ENCODE data around the gene RTN4RL2. TPM values are rescaled to one million over a fixed set of nuclear protein-coding genes. Genes with fewer than 3 reads are reported as not detected.

RTN4RL2 gene
- total and polyA plus RNA-seq, 9 of the 15 experiments (the other 6 are each of a cell fraction or from before 2014, with no cell fraction given) = 0.06 to 1.9 (median 0.34) TPM; not detected in 4

DNA sequence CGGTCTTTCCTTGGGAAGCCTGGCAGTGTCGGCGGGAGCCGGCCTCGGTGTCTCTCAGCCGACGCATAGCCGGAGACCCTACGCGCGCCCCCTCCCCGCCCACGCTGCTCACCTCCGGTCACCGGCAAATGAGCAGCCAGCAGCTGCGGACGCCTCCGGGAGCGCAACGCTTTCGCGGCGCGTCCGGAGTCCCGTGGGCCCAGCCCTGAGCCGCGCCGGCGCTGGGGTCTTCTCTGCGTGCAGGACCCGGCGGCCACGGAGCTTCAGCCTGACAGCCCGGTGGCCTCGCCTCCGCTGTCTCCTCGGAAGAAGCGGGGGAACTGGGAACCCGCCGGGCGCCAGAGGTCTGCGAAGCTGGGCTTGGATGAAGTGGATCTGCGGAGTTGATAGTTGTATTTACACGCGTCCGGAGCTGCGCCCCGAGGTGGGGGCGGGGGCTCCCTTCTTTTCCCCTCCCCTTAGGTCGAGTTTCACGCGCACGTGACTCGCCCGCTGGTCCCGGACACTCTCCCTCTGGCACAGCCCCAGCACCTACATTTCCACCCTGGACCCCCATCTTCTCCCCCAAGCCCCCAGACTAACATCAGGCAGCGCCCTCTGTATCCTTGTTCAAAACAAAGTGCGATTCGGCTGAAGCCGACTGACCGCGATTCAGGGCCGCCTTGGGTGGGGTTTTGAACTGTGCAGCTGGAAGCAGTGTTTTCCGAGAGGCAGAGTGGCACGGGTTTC, 55.2 kb downstream of the RTN4RL2 start, which contains the start of gene SLC43A1 (continued):
- TF ChIP-seq ZNF589 (CRISPR knock-in tag; IDR thresholded peaks at IDR 0.05; ENCODE audit: low read depth) (no peak), NCOA2 (IDR thresholded peaks at IDR 0.05; ENCODE audit: partially characterized antibody in 2 of 2) (no peak), OTX1 (CRISPR knock-in tag; IDR thresholded peaks at IDR 0.05) (no peak), ZBTB8A (IDR thresholded peaks at IDR 0.05; ENCODE audit: partially characterized antibody) (no peak), PTBP1 (IDR thresholded peaks at IDR 0.05; ENCODE audit: low read depth, low read length) (no peak), ZZZ3 (IDR thresholded peaks at IDR 0.05) (no peak), NCOA4 (IDR thresholded peaks at IDR 0.05; ENCODE audit: partially characterized antibody) (no peak), KAT8 (IDR thresholded peaks at IDR 0.05; ENCODE audit: low read depth) (no peak), MIER1 (IDR thresholded peaks at IDR 0.05; ENCODE audit: low read depth) (no peak), GTF2A2 (tag; IDR thresholded peaks at IDR 0.05) (no peak), MEIS2 (IDR thresholded peaks at IDR 0.05; ENCODE audit: partially characterized antibody) (no peak)
- TF ChIP-seq, protein P1, sequence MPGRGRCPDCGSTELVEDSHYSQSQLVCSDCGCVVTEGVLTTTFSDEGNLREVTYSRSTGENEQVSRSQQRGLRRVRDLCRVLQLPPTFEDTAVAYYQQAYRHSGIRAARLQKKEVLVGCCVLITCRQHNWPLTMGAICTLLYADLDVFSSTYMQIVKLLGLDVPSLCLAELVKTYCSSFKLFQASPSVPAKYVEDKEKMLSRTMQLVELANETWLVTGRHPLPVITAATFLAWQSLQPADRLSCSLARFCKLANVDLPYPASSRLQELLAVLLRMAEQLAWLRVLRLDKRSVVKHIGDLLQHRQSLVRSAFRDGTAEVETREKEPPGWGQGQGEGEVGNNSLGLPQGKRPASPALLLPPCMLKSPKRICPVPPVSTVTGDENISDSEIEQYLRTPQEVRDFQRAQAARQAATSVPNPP (IDR thresholded peaks at IDR 0.05; ENCODE audit: borderline replicate concordance, insufficient read depth, insufficient read length) = no peak
- TF ChIP-seq, protein P2, sequence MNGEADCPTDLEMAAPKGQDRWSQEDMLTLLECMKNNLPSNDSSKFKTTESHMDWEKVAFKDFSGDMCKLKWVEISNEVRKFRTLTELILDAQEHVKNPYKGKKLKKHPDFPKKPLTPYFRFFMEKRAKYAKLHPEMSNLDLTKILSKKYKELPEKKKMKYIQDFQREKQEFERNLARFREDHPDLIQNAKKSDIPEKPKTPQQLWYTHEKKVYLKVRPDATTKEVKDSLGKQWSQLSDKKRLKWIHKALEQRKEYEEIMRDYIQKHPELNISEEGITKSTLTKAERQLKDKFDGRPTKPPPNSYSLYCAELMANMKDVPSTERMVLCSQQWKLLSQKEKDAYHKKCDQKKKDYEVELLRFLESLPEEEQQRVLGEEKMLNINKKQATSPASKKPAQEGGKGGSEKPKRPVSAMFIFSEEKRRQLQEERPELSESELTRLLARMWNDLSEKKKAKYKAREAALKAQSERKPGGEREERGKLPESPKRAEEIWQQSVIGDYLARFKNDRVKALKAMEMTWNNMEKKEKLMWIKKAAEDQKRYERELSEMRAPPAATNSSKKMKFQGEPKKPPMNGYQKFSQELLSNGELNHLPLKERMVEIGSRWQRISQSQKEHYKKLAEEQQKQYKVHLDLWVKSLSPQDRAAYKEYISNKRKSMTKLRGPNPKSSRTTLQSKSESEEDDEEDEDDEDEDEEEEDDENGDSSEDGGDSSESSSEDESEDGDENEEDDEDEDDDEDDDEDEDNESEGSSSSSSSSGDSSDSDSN (IDR thresholded peaks at IDR 0.05; ENCODE audit: borderline replicate concordance in 1 of 2, low read depth in 2 of 2, low read length in 2 of 2) = no peak; a peak in 3 of 4 replicates
- TF ChIP-seq, protein P3, sequence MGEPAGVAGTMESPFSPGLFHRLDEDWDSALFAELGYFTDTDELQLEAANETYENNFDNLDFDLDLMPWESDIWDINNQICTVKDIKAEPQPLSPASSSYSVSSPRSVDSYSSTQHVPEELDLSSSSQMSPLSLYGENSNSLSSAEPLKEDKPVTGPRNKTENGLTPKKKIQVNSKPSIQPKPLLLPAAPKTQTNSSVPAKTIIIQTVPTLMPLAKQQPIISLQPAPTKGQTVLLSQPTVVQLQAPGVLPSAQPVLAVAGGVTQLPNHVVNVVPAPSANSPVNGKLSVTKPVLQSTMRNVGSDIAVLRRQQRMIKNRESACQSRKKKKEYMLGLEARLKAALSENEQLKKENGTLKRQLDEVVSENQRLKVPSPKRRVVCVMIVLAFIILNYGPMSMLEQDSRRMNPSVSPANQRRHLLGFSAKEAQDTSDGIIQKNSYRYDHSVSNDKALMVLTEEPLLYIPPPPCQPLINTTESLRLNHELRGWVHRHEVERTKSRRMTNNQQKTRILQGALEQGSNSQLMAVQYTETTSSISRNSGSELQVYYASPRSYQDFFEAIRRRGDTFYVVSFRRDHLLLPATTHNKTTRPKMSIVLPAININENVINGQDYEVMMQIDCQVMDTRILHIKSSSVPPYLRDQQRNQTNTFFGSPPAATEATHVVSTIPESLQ (CRISPR knock-in tag; IDR thresholded peaks at IDR 0.05) = no peak
- TF ChIP-seq, protein P4, sequence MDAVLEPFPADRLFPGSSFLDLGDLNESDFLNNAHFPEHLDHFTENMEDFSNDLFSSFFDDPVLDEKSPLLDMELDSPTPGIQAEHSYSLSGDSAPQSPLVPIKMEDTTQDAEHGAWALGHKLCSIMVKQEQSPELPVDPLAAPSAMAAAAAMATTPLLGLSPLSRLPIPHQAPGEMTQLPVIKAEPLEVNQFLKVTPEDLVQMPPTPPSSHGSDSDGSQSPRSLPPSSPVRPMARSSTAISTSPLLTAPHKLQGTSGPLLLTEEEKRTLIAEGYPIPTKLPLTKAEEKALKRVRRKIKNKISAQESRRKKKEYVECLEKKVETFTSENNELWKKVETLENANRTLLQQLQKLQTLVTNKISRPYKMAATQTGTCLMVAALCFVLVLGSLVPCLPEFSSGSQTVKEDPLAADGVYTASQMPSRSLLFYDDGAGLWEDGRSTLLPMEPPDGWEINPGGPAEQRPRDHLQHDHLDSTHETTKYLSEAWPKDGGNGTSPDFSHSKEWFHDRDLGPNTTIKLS (IDR thresholded peaks at IDR 0.05; ENCODE audit: borderline replicate concordance, low read depth) = no peak; the same call in 1 of the 2 replicates
- TF ChIP-seq, protein P5, sequence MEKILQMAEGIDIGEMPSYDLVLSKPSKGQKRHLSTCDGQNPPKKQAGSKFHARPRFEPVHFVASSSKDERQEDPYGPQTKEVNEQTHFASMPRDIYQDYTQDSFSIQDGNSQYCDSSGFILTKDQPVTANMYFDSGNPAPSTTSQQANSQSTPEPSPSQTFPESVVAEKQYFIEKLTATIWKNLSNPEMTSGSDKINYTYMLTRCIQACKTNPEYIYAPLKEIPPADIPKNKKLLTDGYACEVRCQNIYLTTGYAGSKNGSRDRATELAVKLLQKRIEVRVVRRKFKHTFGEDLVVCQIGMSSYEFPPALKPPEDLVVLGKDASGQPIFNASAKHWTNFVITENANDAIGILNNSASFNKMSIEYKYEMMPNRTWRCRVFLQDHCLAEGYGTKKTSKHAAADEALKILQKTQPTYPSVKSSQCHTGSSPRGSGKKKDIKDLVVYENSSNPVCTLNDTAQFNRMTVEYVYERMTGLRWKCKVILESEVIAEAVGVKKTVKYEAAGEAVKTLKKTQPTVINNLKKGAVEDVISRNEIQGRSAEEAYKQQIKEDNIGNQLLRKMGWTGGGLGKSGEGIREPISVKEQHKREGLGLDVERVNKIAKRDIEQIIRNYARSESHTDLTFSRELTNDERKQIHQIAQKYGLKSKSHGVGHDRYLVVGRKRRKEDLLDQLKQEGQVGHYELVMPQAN (IDR thresholded peaks at IDR 0.05; ENCODE audit: borderline replicate concordance) = peak; percentile 17; the same call in 1 of the 2 replicates
- TF ChIP-seq, protein P6, sequence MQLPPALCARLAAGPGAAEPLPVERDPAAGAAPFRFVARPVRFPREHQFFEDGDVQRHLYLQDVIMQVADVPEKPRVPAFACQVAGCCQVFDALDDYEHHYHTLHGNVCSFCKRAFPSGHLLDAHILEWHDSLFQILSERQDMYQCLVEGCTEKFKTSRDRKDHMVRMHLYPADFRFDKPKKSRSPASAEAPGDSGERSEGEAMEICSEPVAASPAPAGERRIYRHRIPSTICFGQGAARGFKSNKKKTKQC (CRISPR knock-in tag; IDR thresholded peaks at IDR 0.05) = no peak
